OCI-LY1 (cell line): ENCODE measurements around the gene NCKAP5L.

Experiments
- EZH2 ChIP-seq: fragments of 200-600 bp; sonication (generic), shearing (Covaris generic); IDR thresholded peaks from 2 replicates; pipeline ENCODE4 v1.8.0; 2017; ENCODE audit warnings: borderline replicate concordance, mixed run types, mild to moderate bottlenecking, antibody characterized with exemption, low read length, moderate library complexity, mixed read lengths
- TF ChIP-seq, protein P1 (sequence below): fragments of 200-600 bp; sonication (generic), shearing (Covaris generic); IDR thresholded peaks from 2 replicates; pipeline ENCODE4 v1.5.1; 2017; ENCODE audit warnings: mild to moderate bottlenecking, antibody characterized with exemption, low read length, moderate library complexity, mixed read lengths

- TF ChIP-seq, protein P1, sequence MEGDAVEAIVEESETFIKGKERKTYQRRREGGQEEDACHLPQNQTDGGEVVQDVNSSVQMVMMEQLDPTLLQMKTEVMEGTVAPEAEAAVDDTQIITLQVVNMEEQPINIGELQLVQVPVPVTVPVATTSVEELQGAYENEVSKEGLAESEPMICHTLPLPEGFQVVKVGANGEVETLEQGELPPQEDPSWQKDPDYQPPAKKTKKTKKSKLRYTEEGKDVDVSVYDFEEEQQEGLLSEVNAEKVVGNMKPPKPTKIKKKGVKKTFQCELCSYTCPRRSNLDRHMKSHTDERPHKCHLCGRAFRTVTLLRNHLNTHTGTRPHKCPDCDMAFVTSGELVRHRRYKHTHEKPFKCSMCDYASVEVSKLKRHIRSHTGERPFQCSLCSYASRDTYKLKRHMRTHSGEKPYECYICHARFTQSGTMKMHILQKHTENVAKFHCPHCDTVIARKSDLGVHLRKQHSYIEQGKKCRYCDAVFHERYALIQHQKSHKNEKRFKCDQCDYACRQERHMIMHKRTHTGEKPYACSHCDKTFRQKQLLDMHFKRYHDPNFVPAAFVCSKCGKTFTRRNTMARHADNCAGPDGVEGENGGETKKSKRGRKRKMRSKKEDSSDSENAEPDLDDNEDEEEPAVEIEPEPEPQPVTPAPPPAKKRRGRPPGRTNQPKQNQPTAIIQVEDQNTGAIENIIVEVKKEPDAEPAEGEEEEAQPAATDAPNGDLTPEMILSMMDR = no peak
- no peak for TF ChIP-seq EZH2
Observed at GRCh38 chr12:49867570-49868341, 39.5 kb upstream of the NCKAP5L start.
